Measurements from ENCODE around the gene HLA-A. TPM values are rescaled to one million over a fixed set of nuclear protein-coding genes. Genes with fewer than 3 reads are reported as not detected.

HLA-A gene
- total and polyA plus RNA-seq, 2 of the 13 experiments (the other 11 are each of a cell fraction or from before 2014, with no cell fraction given) = 345 to 527 TPM

- peaks cover 3 to 12% of the 10 kb centered on the region in 2 experiments; a peak in 3 of 5 replicates for H3K36me3 ChIP-seq (replicated peaks in 1 of 2; ENCODE audit: control insufficient read depth in 1 of 2, insufficient read depth in 2 of 2, low read length in 2 of 2)
- ATAC-seq (no peak), DNase-seq (ENCODE audit: low spot score) (no peak), FAIRE-seq (no peak)
- WGBS (ENCODE audit: low lambda C conversion rate) = 44% methylated on average over 4 of the region's 4 CpGs
- no peak overlapping the region for H3K27ac ChIP-seq (ENCODE audit: extremely low read length, insufficient read depth, low read length)
- peaks cover 5% of the 10 kb centered on the region for H3K79me2 ChIP-seq (ENCODE audit: insufficient read depth, low read length)
- CTCF ChIA-PET (ENCODE audit: low intra/inter-chr PET ratio, low total read pairs) = no interaction called here
- H3K4me1 ChIP-seq (ENCODE audit: insufficient read depth, low read length) = peaks cover 28% of the 10 kb centered on the region
- no peak overlapping the region for H3K9ac ChIP-seq (ENCODE audit: insufficient read depth, low read depth, low read length)
- intact Hi-C loops (cut with micrococcal nuclease; ENCODE audit: unreplicated experiment) (loop anchor here (5.0 kb wide), 1 partner anchor 66 kb away; no protein-coding TSS in a partner anchor), in situ Hi-C loops (cut with HindIII; ENCODE audit: extremely low pct_ligation_motif_present, low pct_unique_long_range_greater_than_20kb) (loop anchor here (5.0 to 10.0 kb wide), 2 partner anchors 54 to 76 kb away; no protein-coding TSS in a partner anchor)
- no TSS peak for BruUV-seq (replicated peaks)
- no peak for TF ChIP-seq HNF4G (IDR thresholded peaks at IDR 0.05; ENCODE audit: borderline replicate concordance, low read depth, low read length)
- no peak for TF ChIP-seq HNF4G (CRISPR knock-in tag; IDR thresholded peaks at IDR 0.05; ENCODE audit: borderline replicate concordance, low read depth)
- TF ChIP-seq ZFP82 (CRISPR knock-in tag; IDR thresholded peaks at IDR 0.05; ENCODE audit: borderline replicate concordance) = no peak
- TF ChIP-seq ZNF614 (CRISPR knock-in tag; IDR thresholded peaks at IDR 0.05; ENCODE audit: borderline replicate concordance) = no peak
- no peak for TF ChIP-seq ZFP36L2 (CRISPR knock-in tag; IDR thresholded peaks at IDR 0.05)
- TF ChIP-seq ZSCAN25 (CRISPR knock-in tag; IDR thresholded peaks at IDR 0.05) = no peak
- TF ChIP-seq ZZZ3 (CRISPR knock-in tag; IDR thresholded peaks at IDR 0.05; ENCODE audit: borderline replicate concordance) = no peak
- TF ChIP-seq SMAD3 (CRISPR knock-in tag; IDR thresholded peaks at IDR 0.05) = no peak
- no peak for TF ChIP-seq ARID2 (CRISPR knock-in tag; IDR thresholded peaks at IDR 0.05; ENCODE audit: borderline replicate concordance)
- TF ChIP-seq ZNF710 (CRISPR knock-in tag; IDR thresholded peaks at IDR 0.05; ENCODE audit: borderline replicate concordance) = no peak
- H3K27me3 ChIP-seq (ENCODE audit: control insufficient read depth in 1 of 2, insufficient read depth in 2 of 2, low read length in 2 of 2) = no peaks in the 10 kb centered on the region
- no peaks in the 10 kb centered on the region for H4K20me1 ChIP-seq (ENCODE audit: insufficient read depth, low read length)
- POLR2A ChIA-PET = interaction anchor here (1.2 to 1.5 kb wide), 2 partner anchors 14 to 36 kb away, joined by 4 to 7 read pairs; no protein-coding TSS in a partner anchor
- no peak overlapping the region for H3K4me3 ChIP-seq (replicated peaks in 1 of 3; ENCODE audit: insufficient read depth in 1 of 3, low read depth in 2 of 3, low read length in 3 of 3)
- H3K4me2 ChIP-seq (ENCODE audit: low read depth, low read length) = no peak overlapping the region
- no peaks in the 10 kb centered on the region for H3K9me3 ChIP-seq (ENCODE audit: low read length)
- no peak overlapping the region for H2AFZ ChIP-seq (ENCODE audit: low read length)
Measured at GRCh38 chr6:29941016-29941415, 1.3 kb upstream of the HLA-A start.

Measured in HepG2 (cell line).